Hematopoietic multipotent progenitor cell treated with erythropoietin and hydrocortisone succinate and interleukin-3 and kit ligand, for 8 days (in vitro differentiated cells): Measurements from ENCODE around the gene INPP5F.
"Not testable (repeated sequence)": the region's sequence is repeated elsewhere in the genome, so short reads cannot be mapped to it uniquely, and the experiment has no call there.

Experiments used
- DNase-seq: peaks from one replicate; pipeline ENCODE4 v3.0.0-alpha.2; 2015

INPP5F gene

GRCh38 chr10:119748871-119749270 is 23.0 kb downstream of the INPP5F start:
- DNase-seq: no peak

GRCh38 chr10:119749455-119749854 is 23.6 kb downstream of the INPP5F start:
- DNase-seq: no peak

GRCh38 chr10:119750391-119751230 is 24.8 kb downstream of the INPP5F start:
- DNase-seq: peak; percentile 80

GRCh38 chr10:119753309-119753708 is 27.5 kb downstream of the INPP5F start:
- DNase-seq: no peak

GRCh38 chr10:119754085-119754484 is 28.2 kb downstream of the INPP5F start:
- no peak for DNase-seq

GRCh38 chr10:119754936-119755335 is 29.1 kb downstream of the INPP5F start:
- DNase-seq: no peak

GRCh38 chr10:119755446-119755845 is 29.6 kb downstream of the INPP5F start:
- DNase-seq: no peak

GRCh38 chr10:119758448-119759195 is 32.8 kb downstream of the INPP5F start:
- no peak for DNase-seq

GRCh38 chr10:119759832-119760231 is 34.0 kb downstream of the INPP5F start:
- DNase-seq: no peak

GRCh38 chr10:119761106-119761505 is 35.3 kb downstream of the INPP5F start:
- DNase-seq: no peak

GRCh38 chr10:119762035-119762434 is 36.2 kb downstream of the INPP5F start:
- no peak for DNase-seq

- no peak for DNase-seq
These were observed 37.3 kb downstream of the INPP5F start for GRCh38 chr10:119762805-119763798.

GRCh38 chr10:119768455-119769094 is 42.7 kb downstream of the INPP5F start:
- no peak for DNase-seq

GRCh38 chr10:119769886-119770285 is 44.0 kb downstream of the INPP5F start:
- peak; percentile 29 for DNase-seq

GRCh38 chr10:119770928-119771327 is 45.1 kb downstream of the INPP5F start:
- DNase-seq: no peak

- DNase-seq: no peak
These were observed 46.5 kb downstream of the INPP5F start for GRCh38 chr10:119772334-119772733.

GRCh38 chr10:119773041-119773440 is 47.2 kb downstream of the INPP5F start:
- DNase-seq: not testable (repeated sequence)

GRCh38 chr10:119775529-119775928 is 49.7 kb downstream of the INPP5F start:
- DNase-seq: no peak

GRCh38 chr10:119776536-119776935 is 50.7 kb downstream of the INPP5F start:
- no peak for DNase-seq

- DNase-seq: no peak
These were observed 51.8 kb downstream of the INPP5F start for GRCh38 chr10:119777686-119778085.

- DNase-seq: no peak
These were observed 53.1 kb downstream of the INPP5F start for GRCh38 chr10:119778776-119779445.
